Fibroblast of upper back skin (primary cell): ENCODE data around the gene MLH1.
"Not testable (repeated sequence)": the region's sequence is repeated elsewhere in the genome, so short reads cannot be mapped to it uniquely, and the experiment has no call there.

Experiments
- DNase-seq: peaks from one replicate; pipeline ENCODE4 v3.0.0-alpha.2; 2013

MLH1 gene

GRCh38 chr3:36993326-36994283 lies at the start of gene MLH1:
Gene MLH1, plus strand, starts transcription at chr3:36993518. Its CDS starts 30 bp downstream, at chr3:36993548.
- peak; percentile 100 for DNase-seq

- no peak for DNase-seq
These were observed 49.7 kb upstream of the MLH1 start for GRCh38 chr3:36943601-36944000.

- peak; percentile 60 for DNase-seq
These were observed 49.2 kb upstream of the MLH1 start for GRCh38 chr3:36944012-36944640.

- DNase-seq: peak; percentile 49
These were observed 48.6 kb upstream of the MLH1 start, which contains the start of gene TRANK1 for GRCh38 chr3:36944641-36945270. Gene TRANK1, minus strand, starts transcription at chr3:36945054. Its CDS starts 245 bp downstream, at chr3:36944809.

- DNase-seq: no peak
These were observed 47.9 kb upstream of the MLH1 start for GRCh38 chr3:36945333-36945980.

- not testable (repeated sequence) for DNase-seq
These were observed 45.5 kb upstream of the MLH1 start for GRCh38 chr3:36947814-36948213.

GRCh38 chr3:36954452-36955134 lies 38.7 kb upstream of the MLH1 start:
- no peak for DNase-seq

GRCh38 chr3:36956155-36956554 lies 37.2 kb upstream of the MLH1 start:
- no peak for DNase-seq

- no peak for DNase-seq
These were observed 36.3 kb upstream of the MLH1 start for GRCh38 chr3:36957063-36957462.

- DNase-seq: peak; percentile 68
These were observed 35.2 kb upstream of the MLH1 start for GRCh38 chr3:36957862-36958686.

- DNase-seq: no peak
These were observed 33.5 kb upstream of the MLH1 start for GRCh38 chr3:36959821-36960220.

- no peak for DNase-seq
These were observed 32.8 kb upstream of the MLH1 start for GRCh38 chr3:36960502-36960901.

GRCh38 chr3:36963008-36963407 lies 30.3 kb upstream of the MLH1 start:
- DNase-seq: not testable (repeated sequence)

GRCh38 chr3:36964331-36964730 lies 29.0 kb upstream of the MLH1 start:
- no peak for DNase-seq

- DNase-seq: no peak
These were observed 28.5 kb upstream of the MLH1 start for GRCh38 chr3:36964817-36965216.

- no peak for DNase-seq
These were observed 27.9 kb upstream of the MLH1 start for GRCh38 chr3:36965440-36965839.

- DNase-seq: no peak
These were observed 24.2 kb upstream of the MLH1 start for GRCh38 chr3:36969085-36969484.

- no peak for DNase-seq
These were observed 23.5 kb upstream of the MLH1 start for GRCh38 chr3:36969540-36970432.

- DNase-seq: no peak
These were observed 21.2 kb upstream of the MLH1 start for GRCh38 chr3:36972163-36972562.

- no peak for DNase-seq
These were observed 20.2 kb upstream of the MLH1 start for GRCh38 chr3:36973139-36973538.
